ENCODE measurements around the gene ATP6V0A4.
"Not testable (repeated sequence)": the region's sequence is repeated elsewhere in the genome, so short reads cannot be mapped to it uniquely, and the experiment has no call there.

Gene ATP6V0A4

GRCh38 chr7:138753150-138753518, 44.9 kb downstream of the ATP6V0A4 start:
- in situ Hi-C loops (cut with HindIII; ENCODE audit: low sequenced_read_pairs): no loop called here

- in situ Hi-C loops (cut with HindIII; ENCODE audit: low sequenced_read_pairs): no loop called here
Measured at GRCh38 chr7:138752518-138753149, 45.4 kb downstream of the ATP6V0A4 start.

GRCh38 chr7:138750901-138751464, 47.0 kb downstream of the ATP6V0A4 start:
- in situ Hi-C loops (cut with HindIII; ENCODE audit: low sequenced_read_pairs): no loop called here

- in situ Hi-C loops (cut with HindIII; ENCODE audit: low sequenced_read_pairs): no loop called here
Measured at GRCh38 chr7:138750473-138750872, 47.5 kb downstream of the ATP6V0A4 start.

GRCh38 chr7:138749960-138750359, 48.0 kb downstream of the ATP6V0A4 start:
- in situ Hi-C loops (cut with HindIII; ENCODE audit: low sequenced_read_pairs): no loop called here

- in situ Hi-C loops (cut with HindIII; ENCODE audit: low sequenced_read_pairs): no loop called here
Measured at GRCh38 chr7:138748666-138749065, 49.3 kb downstream of the ATP6V0A4 start.

- in situ Hi-C loops (cut with HindIII; ENCODE audit: low sequenced_read_pairs): no loop called here
Measured at GRCh38 chr7:138746073-138746472, 51.9 kb downstream of the ATP6V0A4 start.

- in situ Hi-C loops (cut with HindIII; ENCODE audit: low sequenced_read_pairs): no loop called here
Measured at GRCh38 chr7:138745189-138745588, 52.8 kb downstream of the ATP6V0A4 start.

- in situ Hi-C loops (cut with HindIII; ENCODE audit: low sequenced_read_pairs): no loop called here
Measured at GRCh38 chr7:138741453-138741735, 56.6 kb downstream of the ATP6V0A4 start.

- in situ Hi-C loops (cut with HindIII; ENCODE audit: low sequenced_read_pairs): no loop called here
Measured at GRCh38 chr7:138739859-138740258, 58.1 kb downstream of the ATP6V0A4 start.

GRCh38 chr7:138738551-138739335, 59.3 kb downstream of the ATP6V0A4 start:
- in situ Hi-C loops (cut with HindIII; ENCODE audit: low sequenced_read_pairs): no loop called here

- in situ Hi-C loops (cut with HindIII; ENCODE audit: low sequenced_read_pairs): no loop called here
Measured at GRCh38 chr7:138738114-138738513, 59.9 kb downstream of the ATP6V0A4 start.

GRCh38 chr7:138735399-138735798, 62.6 kb downstream of the ATP6V0A4 start:
- in situ Hi-C loops (cut with HindIII; ENCODE audit: low sequenced_read_pairs): no loop called here

GRCh38 chr7:138731733-138732132, 66.3 kb downstream of the ATP6V0A4 start:
- in situ Hi-C loops (cut with HindIII; ENCODE audit: low sequenced_read_pairs): not testable (repeated sequence)

GRCh38 chr7:138729444-138729843, 68.6 kb downstream of the ATP6V0A4 start:
- in situ Hi-C loops (cut with HindIII; ENCODE audit: low sequenced_read_pairs): no loop called here

- in situ Hi-C loops (cut with HindIII; ENCODE audit: low sequenced_read_pairs): no loop called here
Measured at GRCh38 chr7:138727336-138728099, 70.5 kb downstream of the ATP6V0A4 start.

- in situ Hi-C loops (cut with HindIII; ENCODE audit: low sequenced_read_pairs): no loop called here
Measured at GRCh38 chr7:138726288-138726687, 71.7 kb downstream of the ATP6V0A4 start.

GRCh38 chr7:138720286-138720685, 77.7 kb downstream of the ATP6V0A4 start:
- in situ Hi-C loops (cut with HindIII; ENCODE audit: low sequenced_read_pairs): no loop called here

- in situ Hi-C loops (cut with HindIII; ENCODE audit: low sequenced_read_pairs): no loop called here
Measured at GRCh38 chr7:138716889-138717288, 81.1 kb downstream of the ATP6V0A4 start.

GRCh38 chr7:138713191-138713590, 84.8 kb downstream of the ATP6V0A4 start:
- in situ Hi-C loops (cut with HindIII; ENCODE audit: low sequenced_read_pairs): no loop called here

- in situ Hi-C loops (cut with HindIII; ENCODE audit: low sequenced_read_pairs): no loop called here
Measured at GRCh38 chr7:138712652-138713051, 85.3 kb downstream of the ATP6V0A4 start.
